BJ (cell line): ENCODE data around the gene PDZD4. TPM values are rescaled to one million over a fixed set of nuclear protein-coding genes. Genes with fewer than 3 reads are reported as not detected.

Experiments
- CTCF ChIA-PET: fragments of 350-600 bp; formaldehyde crosslinking; extraction: SDS; loops from one replicate; lab custom pipeline; 2021; ENCODE audit warnings: antibody characterized with exemption, inconsistent platforms; lab: Yijun Ruan, JAX
- POLR2A ChIA-PET: fragments of 300-600 bp; sonication (Branson Sonifier 250); formaldehyde crosslinking; extraction: SDS; loops from one replicate; lab custom pipeline; 2021; ENCODE audit warnings: antibody characterized with exemption; lab: Charles Lee
- DNase-seq: peaks from one replicate; pipeline ENCODE4 v3.0.0-alpha.2; 2011; ENCODE audit warnings: low read depth
- H3K27me3 ChIP-seq: 2 replicates; pipeline ENCODE4 v1.6.0; 2011; ENCODE audit warnings: low read length; ENCODE audit not compliant: control insufficient read depth, insufficient read depth
- H3K36me3 ChIP-seq: 2 replicates; pipeline ENCODE4 v1.5.1; 2011; ENCODE audit warnings: low read length; ENCODE audit not compliant: control insufficient read depth, insufficient read depth
- H3K4me3 ChIP-seq: 2 replicates; pipeline ENCODE4 v1.5.1; 2011; ENCODE audit warnings: low read depth, mild to moderate bottlenecking, control low read depth, low read length
- polyA plus RNA-seq: library from polyadenylated mRNA; depleted of rRNA; stranded (reverse); fragments of >200 nt; gene quantifications from 2 replicates; pipeline ENCODE4 v1.2.3, GENCODE V29; 2011; rRNA removed
- TF ChIP-seq, protein P1 (sequence below): IDR thresholded peaks from 2 replicates; pipeline ENCODE4 v1.5.1; 2011; ENCODE audit warnings: low read depth, mild to moderate bottlenecking, control low read depth, inconsistent platforms, low read length, moderate library complexity; ENCODE audit not compliant: insufficient read depth

Gene PDZD4
- polyA plus RNA-seq, 1 experiment, result 0.82 TPM

DNA sequence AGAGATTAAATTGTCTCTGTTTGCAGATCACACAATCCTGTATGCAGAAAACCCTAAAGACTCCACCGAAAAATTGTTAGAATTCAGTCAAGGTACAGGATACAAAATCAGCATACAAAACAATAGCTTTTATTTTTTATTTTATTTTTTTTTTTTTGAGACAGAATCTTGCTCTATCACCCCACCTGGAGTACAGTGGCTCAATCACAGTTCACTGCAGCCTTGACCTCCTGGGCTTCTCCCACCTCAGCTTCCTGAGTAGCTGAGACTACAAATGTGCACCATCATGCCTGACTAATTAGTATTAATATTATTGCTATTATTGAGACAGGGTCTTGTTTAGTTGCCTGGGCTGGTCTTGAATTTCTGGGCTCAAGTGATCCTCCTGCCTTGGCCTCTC, 75.2 kb downstream of the PDZD4 start:
- CTCF ChIA-PET, result no interaction called here
- H3K27me3 ChIP-seq, result no peaks in the 10 kb centered on the region
- H3K4me3 ChIP-seq, result no peak overlapping the region
- TF ChIP-seq, protein P1, sequence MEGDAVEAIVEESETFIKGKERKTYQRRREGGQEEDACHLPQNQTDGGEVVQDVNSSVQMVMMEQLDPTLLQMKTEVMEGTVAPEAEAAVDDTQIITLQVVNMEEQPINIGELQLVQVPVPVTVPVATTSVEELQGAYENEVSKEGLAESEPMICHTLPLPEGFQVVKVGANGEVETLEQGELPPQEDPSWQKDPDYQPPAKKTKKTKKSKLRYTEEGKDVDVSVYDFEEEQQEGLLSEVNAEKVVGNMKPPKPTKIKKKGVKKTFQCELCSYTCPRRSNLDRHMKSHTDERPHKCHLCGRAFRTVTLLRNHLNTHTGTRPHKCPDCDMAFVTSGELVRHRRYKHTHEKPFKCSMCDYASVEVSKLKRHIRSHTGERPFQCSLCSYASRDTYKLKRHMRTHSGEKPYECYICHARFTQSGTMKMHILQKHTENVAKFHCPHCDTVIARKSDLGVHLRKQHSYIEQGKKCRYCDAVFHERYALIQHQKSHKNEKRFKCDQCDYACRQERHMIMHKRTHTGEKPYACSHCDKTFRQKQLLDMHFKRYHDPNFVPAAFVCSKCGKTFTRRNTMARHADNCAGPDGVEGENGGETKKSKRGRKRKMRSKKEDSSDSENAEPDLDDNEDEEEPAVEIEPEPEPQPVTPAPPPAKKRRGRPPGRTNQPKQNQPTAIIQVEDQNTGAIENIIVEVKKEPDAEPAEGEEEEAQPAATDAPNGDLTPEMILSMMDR, result no peak
- POLR2A ChIA-PET, result no interaction called here
- no peaks in the 10 kb centered on the region for H3K36me3 ChIP-seq
- DNase-seq, result no peak

Other genes with a start within 250 kb of the PDZD4 start
- 32.1 and 44.0 TPM in 2 replicates for gene CCNQ, start 231.4 kb downstream of the PDZD4 start, polyA plus RNA-seq
- 0.04 and 0.06 TPM in 2 replicates for gene DUSP9, start 183.3 kb downstream of the PDZD4 start, polyA plus RNA-seq
- gene PNCK, start 156.7 kb downstream of the PDZD4 start, polyA plus RNA-seq, result 0.22 and 0.28 TPM in 2 replicates
- 8.3 and 11.9 TPM in 2 replicates for gene SLC6A8, start 142.6 kb downstream of the PDZD4 start, polyA plus RNA-seq
- gene BCAP31, start 106.2 kb downstream of the PDZD4 start, polyA plus RNA-seq, result 204 and 222 TPM in 2 replicates
- 4.3 and 9.2 TPM in 2 replicates for gene ABCD1, start 105.7 kb downstream of the PDZD4 start, polyA plus RNA-seq
- 4.7 and 8.2 TPM in 2 replicates for gene PLXNB3, start 66.3 kb downstream of the PDZD4 start, polyA plus RNA-seq
- 0.44 and 1.1 TPM in 2 replicates for gene SRPK3, start 49.5 kb downstream of the PDZD4 start, polyA plus RNA-seq
- gene IDH3G, start 36.2 kb downstream of the PDZD4 start, polyA plus RNA-seq, result 52.8 and 99.2 TPM in 2 replicates
- gene SSR4, start 35.9 kb downstream of the PDZD4 start, polyA plus RNA-seq, result 455 and 598 TPM in 2 replicates
- 23.5 and 62.0 TPM in 2 replicates for gene L1CAM, start 55.6 kb upstream of the PDZD4 start, polyA plus RNA-seq
- gene AVPR2, start 74.1 kb upstream of the PDZD4 start, polyA plus RNA-seq, result not detected in 2 replicates
- 0.39 and 0.82 TPM in 2 replicates for gene ARHGAP4, start 95.7 kb upstream of the PDZD4 start, polyA plus RNA-seq
- 61.4 and 76.0 TPM in 2 replicates for gene NAA10, start 104.5 kb upstream of the PDZD4 start, polyA plus RNA-seq
- gene RENBP, start 114.1 kb upstream of the PDZD4 start, polyA plus RNA-seq, result 0.36 and 0.43 TPM in 2 replicates
- 2.5 and 3.3 TPM in 2 replicates for gene HCFC1, start 141.3 kb upstream of the PDZD4 start, polyA plus RNA-seq
- 6.0 and 8.7 TPM in 2 replicates for gene TMEM187, start 142.2 kb upstream of the PDZD4 start, polyA plus RNA-seq
- 33.4 and 42.6 TPM in 2 replicates for gene IRAK1, start 189.4 kb upstream of the PDZD4 start, polyA plus RNA-seq